SK-N-SH treated with all-trans-retinoic acid at 6 μM for 48 hours (cell line): ENCODE data around the gene XRN2.

ENCODE experiments used
- ATAC-seq: fragments of 200-7000 bp; cut with Tn5 transposase; 3 replicates; pipeline ENCODE4 v1.9.1; 2020; ENCODE audit warnings: mild to moderate bottlenecking, moderate library complexity
- ARNTL ChIP-seq: fragments of 450-650 bp; formaldehyde crosslinking; IDR thresholded peaks from 2 replicates; pipeline ENCODE4 v1.5.0; 2020; ENCODE audit warnings: low read depth, mild to moderate bottlenecking, moderate library complexity, borderline replicate concordance
- BACH2 ChIP-seq: fragments of 250-450 bp; sonication (Bioruptor Pico); IDR thresholded peaks from 2 replicates; pipeline ENCODE4 v1.9.0; 2021; ENCODE audit warnings: mild to moderate bottlenecking, borderline replicate concordance
- ESRRG ChIP-seq: fragments of 250-450 bp; sonication (Bioruptor Pico); IDR thresholded peaks from 2 replicates; pipeline ENCODE4 v1.6.1; 2021; ENCODE audit warnings: mild to moderate bottlenecking
- ISL1 ChIP-seq: fragments of 250-450 bp; sonication (Bioruptor Pico); IDR thresholded peaks from 2 replicates; pipeline ENCODE4 v2.1.2; 2022; ENCODE audit warnings: mild to moderate bottlenecking, moderate library complexity
- OSR1 ChIP-seq: fragments of 250-450 bp; sonication (Bioruptor Pico); IDR thresholded peaks from 2 replicates; pipeline ENCODE4 v1.8.0; 2022; ENCODE audit warnings: moderate library complexity, mild to moderate bottlenecking, inconsistent platforms
- PPARA ChIP-seq: fragments of 250-450 bp; sonication (Bioruptor Pico); IDR thresholded peaks from 2 replicates; pipeline ENCODE4 v1.5.0; 2020; ENCODE audit warnings: mild to moderate bottlenecking, borderline replicate concordance
- RARB ChIP-seq: fragments of 250-450 bp; sonication (Bioruptor Pico); IDR thresholded peaks from 2 replicates; pipeline ENCODE4 v1.8.0; 2021; ENCODE audit warnings: mild to moderate bottlenecking, moderate library complexity
- SNAI2 ChIP-seq: fragments of 250-450 bp; sonication (Bioruptor Pico); IDR thresholded peaks from 2 replicates; pipeline ENCODE4 v1.5.0; 2020; ENCODE audit warnings: mild to moderate bottlenecking, moderate library complexity
- TCF4 ChIP-seq: fragments of 250-450 bp; sonication (Bioruptor Pico); IDR thresholded peaks from 2 replicates; pipeline ENCODE4 v1.8.0; 2021; ENCODE audit warnings: mild to moderate bottlenecking, moderate library complexity, borderline replicate concordance
- TOX ChIP-seq: fragments of 250-450 bp; sonication (Bioruptor Pico); IDR thresholded peaks from 2 replicates; pipeline ENCODE4 v1.8.0; 2021; ENCODE audit warnings: mild to moderate bottlenecking, moderate library complexity, borderline replicate concordance
- ZC3H10 ChIP-seq: fragments of 250-450 bp; sonication (Bioruptor Pico); IDR thresholded peaks from 2 replicates; pipeline ENCODE4 v1.5.1; 2021; ENCODE audit warnings: mild to moderate bottlenecking, moderate library complexity
- ZFP3 ChIP-seq: fragments of 250-450 bp; sonication (Bioruptor Pico); IDR thresholded peaks from 2 replicates; pipeline ENCODE4 v1.5.0; 2020; ENCODE audit warnings: mild to moderate bottlenecking, moderate library complexity
- ZFP30 ChIP-seq: fragments of 450-650 bp; formaldehyde crosslinking; IDR thresholded peaks from 2 replicates; pipeline ENCODE4 v1.5.0; 2022; ENCODE audit warnings: mild to moderate bottlenecking, moderate library complexity
- ZNF70 ChIP-seq: fragments of 450-650 bp; formaldehyde crosslinking; IDR thresholded peaks from 2 replicates; pipeline ENCODE4 v1.5.0; 2020; ENCODE audit warnings: mild to moderate bottlenecking, moderate library complexity
- ZNF8 ChIP-seq: fragments of 450-650 bp; formaldehyde crosslinking; IDR thresholded peaks from 2 replicates; pipeline ENCODE4 v1.5.0; 2020; ENCODE audit warnings: mild to moderate bottlenecking, moderate library complexity
- TF ChIP-seq, protein P1 (sequence below): fragments of 250-450 bp; sonication (Bioruptor Pico); IDR thresholded peaks from 2 replicates; pipeline ENCODE4 v1.5.0; 2020; ENCODE audit warnings: mild to moderate bottlenecking, moderate library complexity
- TF ChIP-seq, protein P2 (sequence below): fragments of 250-450 bp; sonication (Bioruptor Pico); IDR thresholded peaks from 2 replicates; pipeline ENCODE4 v1.5.1; 2021; ENCODE audit warnings: mild to moderate bottlenecking, moderate library complexity
- TF ChIP-seq, protein P3 (sequence below): fragments of 250-450 bp; sonication (Bioruptor Pico); IDR thresholded peaks from 2 replicates; pipeline ENCODE4 v1.5.1; 2020; ENCODE audit warnings: low read depth, mild to moderate bottlenecking, moderate library complexity
- TF ChIP-seq, protein P4 (sequence below): fragments of 250-450 bp; sonication (Bioruptor Pico); IDR thresholded peaks from 2 replicates; pipeline ENCODE4 v1.8.0; 2021; ENCODE audit warnings: low read depth, mild to moderate bottlenecking, moderate library complexity, borderline replicate concordance

XRN2 gene

DNA sequence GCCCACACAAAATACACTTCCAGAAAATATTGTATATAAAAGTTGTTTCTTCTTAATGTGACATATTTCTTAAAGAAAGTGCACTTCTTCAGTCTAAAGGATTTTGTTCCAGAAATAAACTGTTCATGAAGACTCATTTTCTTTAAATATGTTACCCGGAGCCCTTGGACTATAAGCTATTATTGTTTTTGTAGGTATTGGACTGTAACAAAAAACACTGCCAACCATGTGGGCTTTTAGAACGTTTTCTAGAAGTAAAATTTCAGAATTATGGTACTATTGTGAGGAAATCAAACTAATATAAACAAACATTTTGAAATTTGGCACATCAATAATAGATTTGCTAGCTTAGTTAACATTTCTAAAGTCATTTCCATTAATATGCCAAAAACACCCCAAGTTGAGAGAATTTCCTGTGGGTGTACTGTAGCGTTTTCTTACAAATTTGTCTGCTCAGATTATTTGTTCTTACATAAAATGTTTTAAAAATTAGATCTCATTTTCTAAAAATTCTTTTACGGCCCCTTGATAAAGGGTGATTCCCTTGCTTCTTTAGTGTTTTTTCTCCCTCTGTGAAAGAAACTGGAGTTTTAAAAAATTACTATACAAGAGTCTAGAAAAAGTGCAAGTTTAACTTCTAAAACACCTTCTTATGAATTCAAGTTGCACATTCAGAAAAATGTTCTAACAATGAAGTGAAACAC, 90.8 kb downstream of the XRN2 start (continued):
- TF ChIP-seq BACH2 (CRISPR knock-in tag) (no peak), PPARA (CRISPR knock-in tag) (no peak), ISL1 (CRISPR knock-in tag) (no peak), OSR1 (CRISPR knock-in tag) (no peak), ZFP30 (CRISPR knock-in tag) (no peak)
- TF ChIP-seq, protein P1, sequence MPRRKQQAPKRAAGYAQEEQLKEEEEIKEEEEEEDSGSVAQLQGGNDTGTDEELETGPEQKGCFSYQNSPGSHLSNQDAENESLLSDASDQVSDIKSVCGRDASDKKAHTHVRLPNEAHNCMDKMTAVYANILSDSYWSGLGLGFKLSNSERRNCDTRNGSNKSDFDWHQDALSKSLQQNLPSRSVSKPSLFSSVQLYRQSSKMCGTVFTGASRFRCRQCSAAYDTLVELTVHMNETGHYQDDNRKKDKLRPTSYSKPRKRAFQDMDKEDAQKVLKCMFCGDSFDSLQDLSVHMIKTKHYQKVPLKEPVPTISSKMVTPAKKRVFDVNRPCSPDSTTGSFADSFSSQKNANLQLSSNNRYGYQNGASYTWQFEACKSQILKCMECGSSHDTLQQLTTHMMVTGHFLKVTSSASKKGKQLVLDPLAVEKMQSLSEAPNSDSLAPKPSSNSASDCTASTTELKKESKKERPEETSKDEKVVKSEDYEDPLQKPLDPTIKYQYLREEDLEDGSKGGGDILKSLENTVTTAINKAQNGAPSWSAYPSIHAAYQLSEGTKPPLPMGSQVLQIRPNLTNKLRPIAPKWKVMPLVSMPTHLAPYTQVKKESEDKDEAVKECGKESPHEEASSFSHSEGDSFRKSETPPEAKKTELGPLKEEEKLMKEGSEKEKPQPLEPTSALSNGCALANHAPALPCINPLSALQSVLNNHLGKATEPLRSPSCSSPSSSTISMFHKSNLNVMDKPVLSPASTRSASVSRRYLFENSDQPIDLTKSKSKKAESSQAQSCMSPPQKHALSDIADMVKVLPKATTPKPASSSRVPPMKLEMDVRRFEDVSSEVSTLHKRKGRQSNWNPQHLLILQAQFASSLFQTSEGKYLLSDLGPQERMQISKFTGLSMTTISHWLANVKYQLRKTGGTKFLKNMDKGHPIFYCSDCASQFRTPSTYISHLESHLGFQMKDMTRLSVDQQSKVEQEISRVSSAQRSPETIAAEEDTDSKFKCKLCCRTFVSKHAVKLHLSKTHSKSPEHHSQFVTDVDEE (CRISPR knock-in tag) = no peak

DNA sequence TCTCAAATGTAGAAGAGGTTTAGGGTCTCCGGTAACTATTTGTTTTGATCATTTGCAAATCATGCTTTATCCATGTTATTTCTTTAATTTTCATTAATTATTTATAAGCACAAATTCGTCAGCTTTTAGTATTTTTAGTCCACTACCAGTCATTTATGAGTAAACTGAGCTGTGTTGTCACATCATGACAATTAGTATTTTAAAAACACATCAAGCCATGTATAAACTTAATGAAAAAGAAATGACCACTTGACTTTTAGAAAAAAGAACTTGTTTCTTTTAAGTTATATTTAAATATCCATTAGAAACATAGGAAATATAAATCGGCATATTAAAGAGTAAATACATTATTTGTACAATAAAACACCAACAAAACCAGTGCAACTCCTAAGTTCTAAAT, 91.4 kb downstream of the XRN2 start:
- no peak for ATAC-seq
- no peak for TF ChIP-seq TOX (CRISPR knock-in tag)
- no peak for TF ChIP-seq SNAI2 (CRISPR knock-in tag)
- TF ChIP-seq, protein P2, sequence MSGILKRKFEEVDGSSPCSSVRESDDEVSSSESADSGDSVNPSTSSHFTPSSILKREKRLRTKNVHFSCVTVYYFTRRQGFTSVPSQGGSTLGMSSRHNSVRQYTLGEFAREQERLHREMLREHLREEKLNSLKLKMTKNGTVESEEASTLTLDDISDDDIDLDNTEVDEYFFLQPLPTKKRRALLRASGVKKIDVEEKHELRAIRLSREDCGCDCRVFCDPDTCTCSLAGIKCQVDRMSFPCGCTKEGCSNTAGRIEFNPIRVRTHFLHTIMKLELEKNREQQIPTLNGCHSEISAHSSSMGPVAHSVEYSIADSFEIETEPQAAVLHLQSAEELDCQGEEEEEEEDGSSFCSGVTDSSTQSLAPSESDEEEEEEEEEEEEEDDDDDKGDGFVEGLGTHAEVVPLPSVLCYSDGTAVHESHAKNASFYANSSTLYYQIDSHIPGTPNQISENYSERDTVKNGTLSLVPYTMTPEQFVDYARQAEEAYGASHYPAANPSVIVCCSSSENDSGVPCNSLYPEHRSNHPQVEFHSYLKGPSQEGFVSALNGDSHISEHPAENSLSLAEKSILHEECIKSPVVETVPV (CRISPR knock-in tag) = no peak
- no peak for TF ChIP-seq ZFP30 (CRISPR knock-in tag)
- TF ChIP-seq ZC3H10 = no peak
- no peak for TF ChIP-seq ZNF8 (CRISPR knock-in tag)
- TF ChIP-seq, protein P3, sequence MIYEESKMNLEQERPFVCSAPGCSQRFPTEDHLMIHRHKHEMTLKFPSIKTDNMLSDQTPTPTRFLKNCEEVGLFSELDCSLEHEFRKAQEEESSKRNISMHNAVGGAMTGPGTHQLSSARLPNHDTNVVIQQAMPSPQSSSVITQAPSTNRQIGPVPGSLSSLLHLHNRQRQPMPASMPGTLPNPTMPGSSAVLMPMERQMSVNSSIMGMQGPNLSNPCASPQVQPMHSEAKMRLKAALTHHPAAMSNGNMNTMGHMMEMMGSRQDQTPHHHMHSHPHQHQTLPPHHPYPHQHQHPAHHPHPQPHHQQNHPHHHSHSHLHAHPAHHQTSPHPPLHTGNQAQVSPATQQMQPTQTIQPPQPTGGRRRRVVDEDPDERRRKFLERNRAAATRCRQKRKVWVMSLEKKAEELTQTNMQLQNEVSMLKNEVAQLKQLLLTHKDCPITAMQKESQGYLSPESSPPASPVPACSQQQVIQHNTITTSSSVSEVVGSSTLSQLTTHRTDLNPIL (CRISPR knock-in tag) = no peak
- no peak for TF ChIP-seq ZFP3

DNA sequence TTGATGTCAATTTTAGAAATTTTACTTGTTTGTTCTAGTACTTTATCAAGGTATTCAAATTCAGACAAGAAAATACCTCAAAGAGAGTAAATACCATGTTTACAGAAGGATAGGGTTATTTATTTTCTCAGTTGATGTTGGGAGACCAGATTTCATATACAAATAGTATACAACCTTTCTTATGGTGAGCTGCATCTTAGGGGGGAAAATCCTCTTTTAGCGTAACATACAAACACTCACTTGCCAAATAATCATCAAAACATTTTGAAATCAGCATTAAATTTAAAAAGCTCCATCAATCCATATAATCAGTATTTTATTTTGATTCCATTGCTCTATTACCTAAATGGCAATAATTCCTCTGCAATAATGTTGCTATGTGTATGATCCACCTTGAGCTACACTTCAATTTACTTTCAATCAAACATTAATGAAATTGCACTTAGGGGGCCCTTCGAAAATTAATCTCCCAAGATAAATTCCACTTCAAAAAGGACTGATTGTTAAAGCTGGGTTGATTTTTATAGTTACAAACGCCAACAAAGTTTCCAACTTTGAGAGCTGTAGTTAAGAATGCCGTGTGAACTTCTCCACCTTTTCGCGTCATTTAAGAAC, 92.0 kb downstream of the XRN2 start:
- no peak for ATAC-seq
- TF ChIP-seq, protein P3 (CRISPR knock-in tag) = no peak
- TF ChIP-seq, protein P1 (CRISPR knock-in tag) = no peak
- TF ChIP-seq ZC3H10 (no peak), SNAI2 (CRISPR knock-in tag) (no peak), OSR1 (CRISPR knock-in tag) (no peak)

DNA sequence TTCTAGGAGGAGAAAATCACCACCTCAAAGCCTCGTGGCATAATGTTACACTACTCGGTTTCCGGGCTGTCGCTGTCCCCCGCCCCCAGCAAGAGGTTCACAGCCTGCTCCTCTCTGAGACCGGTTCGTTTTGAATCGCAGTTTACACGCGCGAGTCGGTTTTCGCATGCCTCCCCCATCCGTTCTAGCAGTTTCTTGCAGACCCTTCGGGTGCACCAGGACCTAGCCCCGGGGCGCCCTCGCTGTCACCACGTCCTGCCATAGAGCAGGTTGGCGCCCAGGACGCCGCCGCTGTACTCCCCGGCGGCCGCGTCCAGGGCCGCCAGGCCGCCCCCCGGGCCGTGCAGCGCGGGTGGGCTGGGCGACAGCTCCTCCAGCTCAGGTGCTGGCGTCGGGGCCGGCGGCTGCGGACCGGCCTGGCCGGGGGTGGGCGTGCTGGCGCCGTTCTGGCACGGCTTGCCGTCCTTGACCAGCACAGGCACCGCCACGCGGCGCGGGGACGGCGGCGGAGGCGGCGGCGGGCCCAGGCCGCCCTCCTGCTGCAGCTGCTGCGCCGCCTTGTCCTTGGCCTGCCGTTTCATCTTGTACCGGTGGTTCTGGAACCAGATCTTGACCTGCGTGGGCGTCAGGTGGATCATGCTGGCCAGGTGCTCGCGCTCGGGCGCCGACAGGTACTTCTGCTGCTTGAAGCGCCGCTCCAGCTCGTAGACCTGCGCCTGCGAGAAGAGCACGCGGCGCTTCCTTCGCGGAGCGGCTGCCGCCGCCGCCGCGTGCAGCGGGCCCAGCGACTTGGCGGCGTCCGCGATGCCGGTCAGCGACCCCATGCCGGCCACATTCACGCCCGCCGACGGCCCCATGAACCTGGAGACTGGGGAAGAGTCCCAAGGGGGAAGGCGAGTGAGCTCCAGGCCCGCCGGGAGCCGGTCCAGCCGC, 92.8 kb downstream of the XRN2 start:
- ATAC-seq = peak; percentile 34; the same call in 2 of the 3 replicates
- no peak for TF ChIP-seq PPARA (CRISPR knock-in tag)
- TF ChIP-seq, protein P2 (CRISPR knock-in tag) = no peak
- no peak for TF ChIP-seq ZC3H10
- no peak for TF ChIP-seq ARNTL (CRISPR knock-in tag)
- TF ChIP-seq SNAI2 (CRISPR knock-in tag) = no peak
- TF ChIP-seq ZNF70 (CRISPR knock-in tag) = no peak
- TF ChIP-seq, protein P4, sequence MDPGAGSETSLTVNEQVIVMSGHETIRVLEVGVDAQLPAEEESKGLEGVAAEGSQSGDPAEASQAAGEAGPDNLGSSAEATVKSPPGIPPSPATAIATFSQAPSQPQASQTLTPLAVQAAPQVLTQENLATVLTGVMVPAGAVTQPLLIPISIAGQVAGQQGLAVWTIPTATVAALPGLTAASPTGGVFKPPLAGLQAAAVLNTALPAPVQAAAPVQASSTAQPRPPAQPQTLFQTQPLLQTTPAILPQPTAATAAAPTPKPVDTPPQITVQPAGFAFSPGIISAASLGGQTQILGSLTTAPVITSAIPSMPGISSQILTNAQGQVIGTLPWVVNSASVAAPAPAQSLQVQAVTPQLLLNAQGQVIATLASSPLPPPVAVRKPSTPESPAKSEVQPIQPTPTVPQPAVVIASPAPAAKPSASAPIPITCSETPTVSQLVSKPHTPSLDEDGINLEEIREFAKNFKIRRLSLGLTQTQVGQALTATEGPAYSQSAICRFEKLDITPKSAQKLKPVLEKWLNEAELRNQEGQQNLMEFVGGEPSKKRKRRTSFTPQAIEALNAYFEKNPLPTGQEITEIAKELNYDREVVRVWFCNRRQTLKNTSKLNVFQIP = no peak
- TF ChIP-seq TCF4 = no peak
- no peak for TF ChIP-seq OSR1 (CRISPR knock-in tag)
- TF ChIP-seq RARB = no peak
- TF ChIP-seq ISL1 (CRISPR knock-in tag) = no peak
- TF ChIP-seq ESRRG (CRISPR knock-in tag) = no peak
